Umbilical cord (tissue), 2 donors: ENCODE data around the gene DCAF15. TPM values are rescaled to one million over a fixed set of nuclear protein-coding genes. Genes with fewer than 3 reads are reported as not detected.

Source experiments
- DNase-seq: peaks from one replicate; pipeline ENCODE4 v3.0.0-alpha.2; 2015; ENCODE audit warnings: low spot score
- total RNA-seq: library from RNA; depleted of rRNA; stranded (reverse); fragments of >200 nt; gene quantifications from one replicate; pipeline ENCODE4 v1.2.3, GENCODE V29; 2014; ENCODE audit warnings: low replicate concordance; ENCODE audit not compliant: insufficient read depth

The DCAF15 gene
- total RNA-seq, 1 donor from 2014 or later, result 10.1 TPM

- no peak for DNase-seq
These were observed 24.1 kb downstream of the DCAF15 start for GRCh38 chr19:13976446-13976845.

GRCh38 chr19:13977803-13978202 is 25.5 kb downstream of the DCAF15 start:
- no peak for DNase-seq

GRCh38 chr19:13978351-13979243 is 26.3 kb downstream of the DCAF15 start:
- peak; percentile 94 for DNase-seq

DNA sequence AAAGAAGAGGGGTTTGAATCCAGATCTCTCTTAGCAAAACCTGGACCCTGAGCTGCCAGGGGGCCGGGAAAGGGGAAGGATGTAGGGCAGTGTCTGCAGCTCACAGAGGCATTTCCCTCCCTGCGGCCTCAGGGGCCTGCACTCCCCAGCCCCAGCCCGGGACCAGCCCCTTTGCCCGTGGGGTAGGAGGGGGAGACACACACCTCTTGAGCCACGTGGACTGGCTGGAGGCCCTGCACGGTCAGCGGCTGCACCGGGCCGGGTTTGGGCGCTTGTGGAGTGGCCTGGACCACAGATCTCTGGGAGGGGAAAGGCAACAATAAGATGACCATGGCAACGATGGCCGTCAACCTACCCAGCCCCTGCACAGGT is 26.9 kb downstream of the DCAF15 start:
- DNase-seq, result peak; percentile 84

GRCh38 chr19:13979686-13980085 is 27.4 kb downstream of the DCAF15 start:
- DNase-seq, result no peak

GRCh38 chr19:13980340-13980739 is 28.0 kb downstream of the DCAF15 start:
- no peak for DNase-seq

DNA sequence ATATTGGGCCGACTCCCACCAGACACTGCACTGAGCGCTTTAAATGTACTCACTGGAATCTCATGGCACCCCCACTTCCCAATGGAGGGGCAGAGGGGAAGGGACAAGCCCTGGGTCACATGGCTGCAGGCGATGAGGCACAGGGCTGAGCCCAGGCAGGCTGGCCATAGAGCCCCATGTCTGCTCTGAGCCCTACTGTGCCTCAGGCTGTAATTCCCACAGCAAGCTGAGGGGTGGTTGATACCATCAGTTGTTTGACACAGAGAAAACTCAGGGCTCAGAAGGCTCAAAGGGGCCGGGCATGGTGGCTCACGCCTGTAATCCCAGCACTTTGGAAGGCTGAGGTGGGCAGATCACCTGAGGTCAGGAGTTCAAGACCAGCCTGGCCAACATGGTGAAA is 28.7 kb downstream of the DCAF15 start:
- no peak for DNase-seq

DNA sequence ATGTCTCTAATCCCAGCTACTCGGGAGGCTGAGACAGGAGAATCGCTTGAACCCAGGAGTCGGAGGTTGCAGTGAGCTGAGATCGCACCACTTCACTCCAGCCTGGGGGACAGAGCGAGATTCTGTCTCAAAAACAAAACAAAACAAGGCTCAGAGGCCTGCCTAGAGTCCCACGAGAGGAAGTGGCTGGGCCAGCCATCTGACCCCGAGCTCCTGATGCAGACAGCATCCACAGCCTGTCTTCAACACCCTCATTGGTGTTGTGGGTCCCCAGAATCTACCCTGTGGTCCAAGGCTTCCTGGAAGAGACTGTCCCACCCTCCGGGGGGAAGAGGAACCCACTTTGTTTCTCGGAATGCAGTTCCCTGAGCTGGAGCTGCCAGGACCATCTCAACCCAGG is 29.2 kb downstream of the DCAF15 start:
- DNase-seq, result no peak

- no peak for DNase-seq
These were observed 29.7 kb downstream of the DCAF15 start for GRCh38 chr19:13981988-13982501.

DNA sequence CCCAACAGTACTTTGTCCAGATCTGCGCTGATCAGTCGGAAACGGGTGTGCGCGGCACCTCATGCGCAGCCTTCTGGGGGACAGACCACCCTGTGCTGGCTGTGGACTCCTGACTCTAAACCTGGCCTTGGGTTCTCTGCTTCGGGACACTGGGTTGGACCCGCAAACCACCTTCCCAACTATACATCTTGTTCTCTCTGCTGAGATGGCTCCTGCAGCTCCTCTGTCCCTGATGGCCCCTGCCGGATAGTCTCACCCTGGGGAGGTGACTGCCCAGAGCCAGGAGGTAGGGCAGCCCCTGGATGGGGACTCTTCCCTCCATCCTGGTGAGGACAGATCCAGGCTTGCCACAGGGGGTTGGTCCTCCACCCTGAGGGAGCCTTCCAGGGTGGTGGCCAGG is 30.5 kb downstream of the DCAF15 start:
- DNase-seq, result no peak

DNA sequence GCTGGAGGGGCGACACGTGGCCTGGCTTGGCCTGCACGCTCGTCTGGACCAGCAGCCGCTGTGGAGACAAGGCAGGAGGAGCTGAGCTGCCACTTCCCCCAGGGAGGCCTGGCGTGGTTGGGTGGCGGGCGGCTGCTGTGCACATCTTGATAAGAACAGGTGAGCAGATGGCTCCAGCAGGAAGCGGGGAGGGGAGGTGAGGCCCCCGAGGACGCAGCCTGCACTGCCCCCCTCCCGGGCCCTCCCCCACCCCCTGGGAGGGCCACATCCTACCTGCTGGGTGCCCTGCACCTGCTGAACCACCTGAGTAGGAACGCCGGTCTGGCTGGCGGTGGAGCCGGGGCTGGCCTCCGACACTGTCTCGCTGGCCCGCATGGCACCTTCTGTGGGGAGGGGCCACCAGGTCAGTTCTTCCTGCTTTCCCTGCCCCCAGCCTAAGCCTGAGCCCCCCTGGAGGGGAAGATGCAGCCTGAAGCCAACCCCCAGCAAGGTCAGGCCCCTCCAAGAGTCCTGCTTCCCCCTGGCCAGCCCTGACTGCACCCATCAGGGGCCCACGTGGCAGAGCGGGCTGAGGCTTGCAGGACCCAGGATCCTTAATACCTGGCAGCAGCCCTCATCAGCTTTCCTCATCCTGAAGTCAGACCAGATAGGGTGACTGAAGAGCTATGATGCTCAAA is 31.0 kb downstream of the DCAF15 start:
- no peak for DNase-seq

GRCh38 chr19:13984186-13984585 is 31.9 kb downstream of the DCAF15 start:
- no peak for DNase-seq

- DNase-seq, result no peak
These were observed 32.8 kb downstream of the DCAF15 start for GRCh38 chr19:13984875-13985741.

DNA sequence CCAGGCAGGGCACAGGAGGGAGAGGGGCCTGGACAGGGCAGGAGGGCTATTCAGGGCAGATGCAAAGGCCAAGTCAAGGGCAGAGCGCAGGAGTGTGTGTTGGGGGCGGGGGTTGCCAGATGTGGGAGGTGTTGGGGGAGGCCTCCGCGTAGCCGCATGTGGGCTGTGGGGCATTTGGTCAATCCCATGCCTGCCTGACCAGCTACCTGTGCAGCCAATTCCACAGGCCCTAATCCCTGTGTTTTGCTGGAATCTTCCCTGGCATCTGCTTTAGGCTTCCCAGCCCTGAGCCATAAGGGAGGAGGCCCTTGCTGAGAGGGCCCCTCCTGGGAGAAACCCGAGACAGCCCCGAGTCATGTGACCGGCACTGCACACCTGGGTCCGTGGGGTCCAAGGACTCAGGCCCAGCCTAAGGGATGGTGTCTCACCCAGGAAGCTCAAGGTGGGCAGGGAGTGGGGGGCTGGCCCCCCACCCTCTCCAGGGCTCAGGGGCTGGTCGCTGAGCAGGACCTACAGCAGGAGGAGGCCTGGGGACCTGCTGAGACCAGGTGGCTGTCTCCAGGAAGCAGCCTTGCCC is 33.5 kb downstream of the DCAF15 start:
- no peak for DNase-seq

GRCh38 chr19:13986348-13986904 is 34.1 kb downstream of the DCAF15 start:
- DNase-seq, result peak; percentile 87

DNA sequence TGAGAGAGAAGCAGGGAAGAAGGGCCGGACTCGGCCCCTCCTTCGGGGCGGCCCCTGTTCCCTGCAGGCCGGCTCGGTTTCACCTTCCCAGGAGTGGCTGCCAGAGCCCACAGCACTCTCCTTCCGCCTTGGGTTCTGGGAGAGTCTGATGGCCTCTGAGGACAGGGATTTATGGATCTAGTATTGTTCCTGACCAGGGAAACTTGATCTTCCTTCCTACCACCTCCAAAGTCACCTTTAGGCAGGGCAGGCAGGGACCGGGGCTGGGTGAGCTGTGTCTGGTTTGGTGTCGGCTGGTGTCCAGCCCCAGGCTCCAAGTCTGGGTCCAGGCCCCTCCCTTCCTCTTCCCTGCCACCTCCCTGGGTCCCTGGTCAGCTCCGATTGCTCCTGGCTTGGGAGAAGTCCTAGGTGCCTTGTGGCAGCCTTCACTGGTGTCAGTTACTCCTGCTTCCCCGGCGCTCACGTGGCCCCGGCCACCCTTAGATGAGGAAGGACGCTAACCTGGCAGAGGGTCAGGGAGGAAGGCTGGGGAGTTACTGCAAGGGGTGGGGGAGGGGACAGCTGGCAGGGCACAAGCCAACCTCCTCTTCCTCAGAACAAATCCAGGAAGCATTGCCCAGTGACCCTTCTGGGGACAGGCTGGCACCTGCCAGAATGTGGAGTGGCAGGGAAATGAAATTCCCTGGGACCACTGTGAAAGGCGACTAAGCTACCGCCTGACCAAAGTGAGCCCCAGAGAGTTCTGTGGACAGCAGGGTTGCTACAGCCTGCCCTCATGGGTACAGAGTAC is 35.0 kb downstream of the DCAF15 start:
- no peak for DNase-seq

DNA sequence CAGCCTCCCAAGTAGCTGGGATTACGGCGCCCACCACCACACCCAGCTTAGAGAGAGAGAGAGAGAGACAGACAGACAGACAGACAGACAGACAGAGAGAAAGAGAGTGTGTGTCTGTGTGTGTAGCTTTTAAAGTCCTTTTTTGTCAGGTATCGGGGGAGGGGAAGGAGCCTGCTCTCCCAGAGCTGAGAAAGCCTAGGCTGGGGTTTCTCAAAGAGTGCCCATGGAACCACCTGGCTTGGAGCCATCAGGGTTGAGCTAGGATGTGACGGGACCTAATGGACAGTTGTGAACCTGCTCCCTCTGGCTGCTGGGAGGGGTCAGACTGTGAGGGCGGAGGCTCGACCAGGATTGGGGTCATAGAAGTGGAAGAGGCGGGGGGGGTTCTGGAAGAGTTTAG is 37.2 kb downstream of the DCAF15 start:
- DNase-seq, result no peak

DNA sequence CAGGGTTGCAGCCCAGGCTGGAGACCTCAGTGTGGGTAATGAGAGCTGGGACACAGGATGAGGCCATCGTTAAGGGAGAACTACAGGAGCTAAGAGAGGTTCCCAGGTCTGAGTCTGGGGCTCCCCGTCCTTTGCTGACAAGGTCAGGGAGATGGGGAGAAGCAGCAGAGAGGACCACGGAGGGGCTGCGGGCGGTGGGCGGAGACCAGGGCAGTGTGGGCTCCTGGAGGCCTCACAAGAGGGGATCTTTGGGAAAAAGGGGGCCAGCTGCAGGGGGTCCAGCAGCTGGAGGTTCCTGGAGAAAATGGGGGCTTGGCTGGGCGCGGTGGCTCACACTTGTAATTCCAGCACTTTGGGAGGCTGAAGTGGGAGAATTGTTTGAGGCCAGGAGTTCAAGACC is 37.8 kb downstream of the DCAF15 start:
- no peak for DNase-seq

- no peak for DNase-seq
These were observed 39.7 kb downstream of the DCAF15 start for GRCh38 chr19:13992025-13992424.

DNA sequence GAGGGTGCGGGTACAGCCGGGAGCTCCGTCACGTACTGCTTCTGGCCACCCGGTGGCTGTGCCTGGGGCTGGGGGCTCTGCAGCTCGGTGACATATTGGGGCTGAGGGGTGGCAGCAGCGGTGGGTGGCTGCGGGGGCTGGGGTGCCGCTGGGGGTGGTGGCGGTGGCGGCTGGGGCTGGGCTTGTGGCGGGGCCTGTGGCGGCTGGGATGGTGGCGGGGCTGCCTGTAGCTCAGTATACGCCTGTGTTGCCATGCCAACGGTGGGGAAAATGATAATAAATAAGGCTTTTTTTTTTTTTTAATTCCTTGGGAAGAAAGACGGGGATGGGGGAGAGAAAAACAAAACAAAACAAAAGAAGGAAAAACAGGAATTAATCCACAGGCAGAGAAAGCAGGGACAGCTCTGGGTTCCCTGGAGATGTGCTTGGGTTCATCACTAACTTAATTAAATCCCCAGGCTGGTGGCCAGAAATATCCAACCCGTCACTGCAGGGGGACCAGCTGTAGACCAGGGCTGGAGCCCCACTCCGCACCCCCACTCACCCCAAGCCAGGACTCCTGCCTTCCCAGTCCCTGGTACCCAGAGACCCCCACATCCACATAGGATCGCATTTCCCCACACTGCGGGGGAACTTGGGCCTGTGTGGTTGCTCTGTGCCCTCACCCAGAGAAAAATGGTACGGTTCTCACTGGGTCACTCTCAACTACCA is 41.4 kb downstream of the DCAF15 start:
- DNase-seq, result no peak
